AG10803 (cell line): ENCODE measurements around the gene GCK.
"Not testable (repeated sequence)": the region's sequence is repeated elsewhere in the genome, so short reads cannot be mapped to it uniquely, and the experiment has no call there.

Source experiments
- DNase-seq: peaks from one replicate; pipeline ENCODE4 v3.0.0; 2010; ENCODE audit warnings: low read depth
- H3K4me3 ChIP-seq: 2 replicates; pipeline ENCODE4 v1.5.1; 2011; ENCODE audit warnings: mild to moderate bottlenecking, low read length, control low read depth
- TF ChIP-seq, protein P1 (sequence below): conservative IDR thresholded peaks from 2 replicates; pipeline ENCODE4 v1.5.1; 2011; ENCODE audit warnings: mild to moderate bottlenecking, low read length, control low read depth, inconsistent platforms

Gene GCK

DNA sequence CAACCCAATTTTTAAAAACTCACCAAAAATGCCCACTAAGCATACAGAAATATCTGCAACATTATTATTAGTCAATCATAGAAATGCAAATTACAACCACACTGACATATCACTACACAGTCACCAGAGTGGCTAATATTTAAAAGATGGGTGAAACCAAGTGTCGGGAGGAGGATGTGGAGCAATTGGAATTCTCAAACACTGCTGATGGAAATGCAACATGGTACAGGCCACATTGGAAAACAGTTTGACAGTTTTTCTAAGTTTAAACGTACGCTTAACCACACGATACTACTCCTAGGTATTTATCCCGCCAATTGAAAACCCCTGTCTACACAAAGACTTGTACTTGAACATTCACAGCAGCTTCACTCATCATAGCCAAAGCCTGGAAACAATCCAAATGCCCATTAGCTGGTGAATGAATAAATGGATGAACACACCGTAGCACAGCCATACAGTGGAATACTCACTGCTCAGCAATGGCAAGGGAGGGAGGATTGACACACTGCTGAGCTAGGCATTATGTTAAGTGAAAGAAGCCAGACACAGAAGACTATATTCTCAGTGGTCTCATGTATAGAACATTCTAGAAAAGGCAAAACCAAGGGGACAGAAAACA is 16.3 kb downstream of the GCK start:
- TF ChIP-seq, protein P1, sequence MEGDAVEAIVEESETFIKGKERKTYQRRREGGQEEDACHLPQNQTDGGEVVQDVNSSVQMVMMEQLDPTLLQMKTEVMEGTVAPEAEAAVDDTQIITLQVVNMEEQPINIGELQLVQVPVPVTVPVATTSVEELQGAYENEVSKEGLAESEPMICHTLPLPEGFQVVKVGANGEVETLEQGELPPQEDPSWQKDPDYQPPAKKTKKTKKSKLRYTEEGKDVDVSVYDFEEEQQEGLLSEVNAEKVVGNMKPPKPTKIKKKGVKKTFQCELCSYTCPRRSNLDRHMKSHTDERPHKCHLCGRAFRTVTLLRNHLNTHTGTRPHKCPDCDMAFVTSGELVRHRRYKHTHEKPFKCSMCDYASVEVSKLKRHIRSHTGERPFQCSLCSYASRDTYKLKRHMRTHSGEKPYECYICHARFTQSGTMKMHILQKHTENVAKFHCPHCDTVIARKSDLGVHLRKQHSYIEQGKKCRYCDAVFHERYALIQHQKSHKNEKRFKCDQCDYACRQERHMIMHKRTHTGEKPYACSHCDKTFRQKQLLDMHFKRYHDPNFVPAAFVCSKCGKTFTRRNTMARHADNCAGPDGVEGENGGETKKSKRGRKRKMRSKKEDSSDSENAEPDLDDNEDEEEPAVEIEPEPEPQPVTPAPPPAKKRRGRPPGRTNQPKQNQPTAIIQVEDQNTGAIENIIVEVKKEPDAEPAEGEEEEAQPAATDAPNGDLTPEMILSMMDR, result no peak
- no peak for DNase-seq
- H3K4me3 ChIP-seq, result no peak overlapping the region

DNA sequence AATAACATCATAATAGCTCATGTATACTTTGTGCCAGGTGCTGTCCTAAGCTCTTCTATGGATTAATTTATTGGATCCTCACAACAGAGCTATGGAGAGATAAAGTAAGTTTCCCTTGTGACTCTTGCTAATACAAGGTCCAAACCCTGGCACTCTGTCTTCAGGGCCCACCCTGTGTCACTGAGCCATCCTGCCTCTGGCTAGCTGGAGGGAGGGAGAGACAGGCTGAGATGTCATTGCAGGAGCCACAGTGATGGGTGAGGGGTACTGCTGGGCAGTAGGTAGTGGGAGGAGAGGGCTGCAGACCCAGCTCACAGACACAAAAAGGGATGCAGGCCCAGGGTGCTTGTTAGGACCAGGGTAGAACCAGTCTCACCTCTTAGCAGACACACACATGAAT is 16.9 kb downstream of the GCK start:
- H3K4me3 ChIP-seq, result no peak overlapping the region
- TF ChIP-seq, protein P1, result no peak
- no peak for DNase-seq

GRCh38 chr7:44171901-44172300 is 17.3 kb downstream of the GCK start:
- not testable (repeated sequence) for DNase-seq

DNA sequence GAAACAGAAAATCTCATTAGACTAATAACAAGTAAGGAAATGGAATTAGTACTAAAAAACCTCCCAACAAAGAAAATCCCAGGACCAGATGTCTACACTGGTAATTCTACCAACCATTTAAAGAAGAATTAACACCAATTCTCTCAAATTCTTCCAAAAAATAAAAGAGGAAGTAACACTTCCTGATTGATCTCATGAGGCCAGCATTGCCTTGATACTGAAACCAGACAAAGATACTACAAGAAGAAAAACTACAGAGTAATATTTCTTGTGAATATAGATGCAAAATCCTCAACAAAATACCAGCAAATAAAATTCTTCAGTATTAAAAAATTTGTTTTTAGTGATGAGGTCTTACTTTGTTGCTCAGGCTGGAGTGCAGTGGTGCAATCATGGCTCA is 21.3 kb downstream of the GCK start:
- H3K4me3 ChIP-seq, result no peak overlapping the region
- TF ChIP-seq, protein P1, result no peak
- DNase-seq, result no peak

More at GRCh38 chr7:44171901-44172300, 17.3 kb downstream of the GCK start:
- H3K4me3 ChIP-seq, result not testable (repeated sequence)

- TF ChIP-seq, protein P1, result no peak
- H3K4me3 ChIP-seq, result no peak overlapping the region
- DNase-seq, result peak; percentile 96
Observed at GRCh38 chr7:44163591-44163990, 25.6 kb downstream of the GCK start.

- DNase-seq, result no peak
- TF ChIP-seq, protein P1, result no peak
- H3K4me3 ChIP-seq, result no peak overlapping the region
Observed at GRCh38 chr7:44162785-44163395, 26.3 kb downstream of the GCK start.

DNA sequence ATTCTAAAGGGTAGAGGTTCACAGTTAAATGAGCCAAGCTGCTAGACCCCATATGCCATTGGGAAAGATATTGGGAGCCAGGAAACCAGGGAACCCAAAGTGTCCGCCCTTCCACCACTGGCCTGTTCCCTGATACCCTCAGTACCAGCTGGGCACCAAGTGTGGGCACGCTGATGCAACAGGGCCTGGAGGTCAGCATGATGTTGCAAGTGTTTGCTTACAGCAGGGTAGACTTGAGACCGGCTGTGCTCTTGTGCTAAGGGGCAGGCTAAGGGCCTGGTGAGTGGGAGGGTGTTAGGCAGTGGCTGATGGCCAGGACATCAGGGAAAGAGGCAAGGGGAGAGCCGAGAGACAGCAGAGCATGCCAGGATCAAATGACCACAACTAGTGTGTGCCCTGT is 27.1 kb downstream of the GCK start:
- TF ChIP-seq, protein P1, result no peak
- no peak overlapping the region for H3K4me3 ChIP-seq
- no peak for DNase-seq
